Esophagus squamous epithelium (tissue), 5 donors: ENCODE measurements around the gene CHST12. TPM values are rescaled to one million over a fixed set of nuclear protein-coding genes. Genes with fewer than 3 reads are reported as not detected.
A peak's percentile ranks its signal among the peaks of the same experiment; 100 is the strongest.

ENCODE experiments used
- DNase-seq: peaks from one replicate; lab custom pipeline; 2025; lab: John Stamatoyannopoulos, UW
- H3K27ac ChIP-seq, 4 donors: fragments of 200-600 bp; sonication (generic); one replicate each; pipeline ENCODE4 v1.5.1; 2016 to 2019; ENCODE audit warnings: mild to moderate bottlenecking in 1 of 4
- H3K27me3 ChIP-seq, 4 donors: fragments of 200-600 bp; sonication (generic); 1 replicate in 3 of 4; 2 replicates in 1 of 4; pipeline versions ENCODE4 v1.5.1 to v1.6.0; 2017 to 2021; ENCODE audit warnings: antibody characterized with exemption in 1 of 4
- H3K36me3 ChIP-seq, 3 donors: fragments of 200-600 bp; sonication (generic); one replicate each; pipeline ENCODE4 v1.5.1; 2016 to 2019
- H3K4me1 ChIP-seq, 3 donors: fragments of 200-600 bp; sonication (generic); one replicate each; pipeline ENCODE4 v1.5.1; 2017 to 2019
- H3K4me3 ChIP-seq, 4 donors: fragments of 200-600 bp; sonication (generic); 1 replicate in 3 of 4; 2 replicates in 1 of 4; pipeline ENCODE4 v1.5.1; 2016 to 2019; ENCODE audit warnings: mild to moderate bottlenecking in 2 of 4, moderate library complexity in 1 of 4
- H3K9me3 ChIP-seq, 3 donors: fragments of 200-600 bp; sonication (generic); one replicate each; pipeline ENCODE4 v1.5.1; 2016 to 2019
- POLR2A ChIP-seq, 4 donors: fragments of 450-650 bp; IDR thresholded peaks; one replicate each; pipeline ENCODE4 v1.6.1; 2017; ENCODE audit warnings: antibody characterized with exemption in 4 of 4, mild to moderate bottlenecking in 4 of 4, moderate library complexity in 3 of 4
- WGBS, 2 donors: methylation state at CpG; one replicate each; pipeline ENCODE4 v1.1.5; 2018; 5-methylcytosine and 5-hydroxymethylcytosine counted together
- intact Hi-C: fragments of 100-400 bp; cut with DNase I; formaldehyde crosslinking; loops from one replicate; pipeline ENCODE4 v1.15.0; 2022
- total RNA-seq, 4 donors: library from RNA; depleted of rRNA; stranded (reverse); fragments of >200 nt; gene quantifications; one replicate each; pipeline ENCODE4 v1.1.0, GENCODE V29; 2016
- TF ChIP-seq, protein P1 (sequence below), 6 experiments: fragments of 450-650 bp in 4 of 6; fragments of 200-600 bp in 2 of 6; sonication (generic) in 2 of 6; IDR thresholded peaks; one replicate each; pipeline ENCODE4 v1.5.1; 2016 to 2019; ENCODE audit warnings: antibody characterized with exemption in 6 of 6, mild to moderate bottlenecking in 4 of 6, moderate library complexity in 4 of 6
- donor health status: DM: yes; HTN: yes; CAD: no.

The CHST12 gene
- total RNA-seq, 4 donors from 2014 or later = 1.5 to 11.8 (median 5.0) TPM

DNA sequence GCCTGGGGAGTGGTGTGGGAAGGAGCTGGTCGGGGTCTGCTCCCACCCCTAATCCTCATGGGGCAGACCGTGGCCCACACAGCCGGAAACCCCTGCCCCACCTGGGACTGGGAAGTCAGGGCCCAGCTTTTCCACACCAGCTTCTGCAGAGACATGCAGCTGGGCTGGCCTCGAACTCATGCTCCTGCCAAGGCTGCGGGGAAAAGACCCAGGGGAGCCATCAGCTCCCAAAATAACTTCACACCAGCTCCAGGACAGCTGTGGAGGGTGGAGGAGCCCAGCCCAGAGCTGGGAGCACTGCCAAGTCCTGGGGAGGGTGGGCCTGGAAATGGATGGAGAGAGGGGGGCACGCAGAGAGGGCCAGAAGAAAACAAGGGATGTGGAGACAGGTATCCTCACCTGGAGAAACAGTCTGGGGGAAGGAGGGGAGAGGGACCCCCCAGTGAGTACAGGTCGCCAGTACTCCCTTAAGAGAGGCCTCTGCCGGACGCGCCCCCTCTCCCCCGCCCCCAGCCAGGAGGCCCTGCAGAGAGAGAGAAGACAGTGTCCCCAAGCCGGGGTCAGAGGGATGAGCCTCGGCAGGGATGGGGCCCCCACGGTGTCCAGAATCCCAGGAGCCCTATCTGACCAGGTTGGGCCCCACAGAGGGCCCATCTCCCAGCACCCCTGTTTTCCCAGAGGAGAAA lies 84.3 kb downstream of the CHST12 start:
- Histone ChIP-seq H3K9me3 (peaks cover 0 to 8% (median 7%) of the 10 kb centered on the region in 3 donors), H3K36me3 (no peaks in the 10 kb centered on the region), H3K27ac (peak overlapping the region in 3 of 4 donors; percentile 35 to 78 (median 60)), H3K4me3 (no peak overlapping the region), H3K4me1 (peaks cover 3 to 36% (median 19%) of the 10 kb centered on the region in 3 donors), H3K27me3 (peaks cover 0 to 52% (median 0%) of the 10 kb centered on the region in 4 donors)
- no peak for TF ChIP-seq POLR2A (IDR thresholded peaks at IDR 0.05)
- TF ChIP-seq, protein P1, sequence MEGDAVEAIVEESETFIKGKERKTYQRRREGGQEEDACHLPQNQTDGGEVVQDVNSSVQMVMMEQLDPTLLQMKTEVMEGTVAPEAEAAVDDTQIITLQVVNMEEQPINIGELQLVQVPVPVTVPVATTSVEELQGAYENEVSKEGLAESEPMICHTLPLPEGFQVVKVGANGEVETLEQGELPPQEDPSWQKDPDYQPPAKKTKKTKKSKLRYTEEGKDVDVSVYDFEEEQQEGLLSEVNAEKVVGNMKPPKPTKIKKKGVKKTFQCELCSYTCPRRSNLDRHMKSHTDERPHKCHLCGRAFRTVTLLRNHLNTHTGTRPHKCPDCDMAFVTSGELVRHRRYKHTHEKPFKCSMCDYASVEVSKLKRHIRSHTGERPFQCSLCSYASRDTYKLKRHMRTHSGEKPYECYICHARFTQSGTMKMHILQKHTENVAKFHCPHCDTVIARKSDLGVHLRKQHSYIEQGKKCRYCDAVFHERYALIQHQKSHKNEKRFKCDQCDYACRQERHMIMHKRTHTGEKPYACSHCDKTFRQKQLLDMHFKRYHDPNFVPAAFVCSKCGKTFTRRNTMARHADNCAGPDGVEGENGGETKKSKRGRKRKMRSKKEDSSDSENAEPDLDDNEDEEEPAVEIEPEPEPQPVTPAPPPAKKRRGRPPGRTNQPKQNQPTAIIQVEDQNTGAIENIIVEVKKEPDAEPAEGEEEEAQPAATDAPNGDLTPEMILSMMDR (IDR thresholded peaks at IDR 0.05) = no peak
- WGBS, 2 donors = 44 to 55% methylated on average over 6 to 8 of the region's 14 CpGs
- intact Hi-C loops = no loop called here
- no peak for DNase-seq

DNA sequence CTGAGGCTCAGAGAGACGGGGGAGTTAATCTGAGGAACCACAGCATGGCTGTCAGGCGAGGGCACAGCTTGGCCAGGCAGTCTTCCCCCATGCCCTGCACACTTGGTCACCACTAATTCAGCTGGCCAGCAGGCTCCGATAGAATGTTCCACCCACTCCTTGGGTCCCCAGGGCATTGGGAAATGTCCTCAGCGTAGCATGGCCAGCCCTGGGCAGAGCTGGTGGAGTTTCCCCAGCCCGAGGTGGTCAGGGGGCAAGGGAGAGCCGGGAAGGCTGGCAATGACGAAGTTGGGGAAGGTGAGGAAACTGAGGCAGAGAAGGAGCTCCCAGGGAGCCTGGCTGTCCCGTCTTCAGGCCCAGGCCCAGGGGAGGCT lies 84.8 kb downstream of the CHST12 start:
- TF ChIP-seq, protein P1 (IDR thresholded peaks at IDR 0.05) = no peak
- TF ChIP-seq POLR2A (IDR thresholded peaks at IDR 0.05) = no peak
- WGBS, 2 donors = 69 to 71% methylated on average over 4 to 8 of the region's 8 CpGs
- no peak overlapping the region for H3K4me3 ChIP-seq
- intact Hi-C loops = no loop called here
- peaks cover 0 to 3% (median 1%) of the 10 kb centered on the region in 3 donors for H3K9me3 ChIP-seq
- H3K36me3 ChIP-seq = no peaks in the 10 kb centered on the region
- DNase-seq = no peak
- peaks cover 3 to 39% (median 23%) of the 10 kb centered on the region in 3 donors for H3K4me1 ChIP-seq
- peak overlapping the region in 3 of 4 donors; percentile 35 to 78 (median 60) for H3K27ac ChIP-seq
- H3K27me3 ChIP-seq = peaks cover 0 to 52% (median 0%) of the 10 kb centered on the region in 4 donors

DNA sequence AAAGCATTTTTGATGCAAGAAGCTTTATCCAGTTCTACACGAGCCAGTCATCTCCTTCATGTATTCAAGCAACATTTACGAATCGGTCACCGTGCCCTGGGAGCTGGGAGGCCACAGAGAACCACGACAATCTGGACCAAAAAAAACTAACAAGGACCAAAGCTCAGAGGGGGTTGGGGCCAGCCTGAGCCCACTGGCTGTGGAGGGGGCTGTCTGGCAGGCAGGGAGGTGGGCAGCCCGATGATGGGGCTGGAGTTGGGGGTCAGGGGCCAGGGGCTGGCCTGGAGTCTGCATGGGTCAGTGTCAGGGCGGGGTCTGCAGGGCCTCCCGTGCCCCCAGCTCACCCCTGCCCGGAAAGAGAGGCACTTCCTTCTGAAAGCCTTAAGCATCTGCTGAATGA lies 85.3 kb downstream of the CHST12 start:
- no peak for TF ChIP-seq POLR2A (IDR thresholded peaks at IDR 0.05)
- TF ChIP-seq, protein P1 (IDR thresholded peaks at IDR 0.05) = no peak
- peaks cover 3 to 44% (median 28%) of the 10 kb centered on the region in 3 donors for H3K4me1 ChIP-seq
- H3K36me3 ChIP-seq = no peaks in the 10 kb centered on the region
- H3K4me3 ChIP-seq = no peak overlapping the region
- no peaks in the 10 kb centered on the region for H3K9me3 ChIP-seq
- H3K27me3 ChIP-seq = peaks cover 0 to 50% (median 0%) of the 10 kb centered on the region in 4 donors
- intact Hi-C loops = no loop called here
- peak overlapping the region in 3 of 4 donors; percentile 35 to 78 (median 60) for H3K27ac ChIP-seq
- WGBS, 2 donors = 56 to 67% methylated on average over 1 to 7 of the region's 9 CpGs
- DNase-seq = no peak

DNA sequence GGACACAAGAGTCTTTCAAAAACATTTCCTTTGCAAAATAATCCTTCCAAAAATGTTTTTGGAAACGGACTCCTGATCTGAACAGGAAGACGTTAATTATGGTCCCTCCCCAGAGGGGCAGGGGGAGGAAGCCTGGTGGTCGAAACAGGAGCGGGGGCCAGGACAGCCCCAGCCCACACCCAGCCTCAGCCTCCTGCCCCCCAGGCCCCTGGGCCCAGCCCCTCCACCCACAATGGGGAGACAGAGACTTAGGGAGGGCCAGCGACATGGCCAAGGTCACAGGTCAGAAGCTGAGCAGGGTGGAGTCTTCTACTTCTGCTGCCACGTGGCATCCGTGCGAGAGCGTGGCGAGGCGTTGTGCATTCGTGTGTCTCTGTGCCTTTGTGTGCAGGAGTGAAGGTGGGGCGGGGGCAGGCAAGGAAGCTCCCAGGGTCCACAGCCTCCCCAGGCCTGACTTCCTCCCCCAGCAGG lies 86.8 kb downstream of the CHST12 start:
- Histone ChIP-seq H3K36me3 (no peaks in the 10 kb centered on the region), H3K4me1 (peaks cover 3 to 56% (median 37%) of the 10 kb centered on the region in 3 donors), H3K9me3 (no peaks in the 10 kb centered on the region), H3K27me3 (peaks cover 0 to 53% (median 0%) of the 10 kb centered on the region in 4 donors), H3K27ac (peak overlapping the region in 2 of 4 donors; percentile 68 to 77), H3K4me3 (no peak overlapping the region)
- no peak for TF ChIP-seq POLR2A (IDR thresholded peaks at IDR 0.05)
- TF ChIP-seq, protein P1 (IDR thresholded peaks at IDR 0.05) = no peak
- intact Hi-C loops = no loop called here
- 50 to 68% methylated on average over 5 to 6 of the region's 13 CpGs for WGBS, 2 donors
- DNase-seq = no peak

DNA sequence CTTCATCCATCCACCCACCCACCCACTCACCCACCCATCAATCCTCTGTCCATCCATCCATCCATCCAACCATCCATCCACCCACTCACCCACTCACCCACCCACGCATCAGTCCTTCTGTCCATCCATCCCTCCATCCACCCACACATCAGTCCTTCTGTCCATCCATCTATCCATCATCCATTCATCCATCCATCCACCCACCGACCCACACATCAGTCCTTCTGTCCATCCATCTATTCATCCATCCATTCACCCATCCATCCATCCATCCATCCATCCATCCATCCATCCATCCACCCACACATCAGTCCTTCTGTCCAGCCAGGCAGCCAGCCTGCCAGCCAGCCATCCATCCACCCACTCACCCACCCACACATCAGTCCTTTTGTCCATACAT lies 88.6 kb downstream of the CHST12 start:
- TF ChIP-seq, protein P1 (IDR thresholded peaks at IDR 0.05) = no peak
- TF ChIP-seq POLR2A (IDR thresholded peaks at IDR 0.05) = no peak
- DNase-seq = no peak
- WGBS, 2 donors = 89 to 92% methylated on average over 2 of the region's 2 CpGs
- H3K36me3 ChIP-seq = no peaks in the 10 kb centered on the region
- H3K4me3 ChIP-seq = no peak overlapping the region
- H3K27me3 ChIP-seq = peaks cover 0 to 63% (median 0%) of the 10 kb centered on the region in 4 donors
- no peak overlapping the region for H3K27ac ChIP-seq
- intact Hi-C loops = no loop called here
- no peaks in the 10 kb centered on the region for H3K9me3 ChIP-seq
- H3K4me1 ChIP-seq = peaks cover 3 to 55% (median 37%) of the 10 kb centered on the region in 3 donors
